PFSK-1 (cell line): ENCODE data around the gene TFEC.

Experiments
- POLR2AphosphoS5 ChIP-seq: IDR thresholded peaks from 2 replicates; pipeline ENCODE4 v1.6.1; 2012; ENCODE audit warnings: low read depth, mild to moderate bottlenecking, control low read depth, low read length, moderate library complexity
- SIN3A ChIP-seq: IDR thresholded peaks from 2 replicates; pipeline ENCODE4 v1.6.1; 2012; ENCODE audit warnings: mild to moderate bottlenecking, low read length, moderate library complexity, borderline replicate concordance; ENCODE audit not compliant: insufficient read depth
- TAF1 ChIP-seq: IDR thresholded peaks from 2 replicates; pipeline ENCODE4 v1.6.1; 2012; ENCODE audit warnings: low read length, control low read depth, borderline replicate concordance; ENCODE audit not compliant: insufficient read depth
- TF ChIP-seq, protein P1 (sequence below), 2 experiments: IDR thresholded peaks; 2 replicates each; pipeline versions ENCODE4 v1.6.1 to v1.8.0; 2011 to 2012; ENCODE audit warnings: low read depth in 2 of 2, low read length in 2 of 2, control low read depth in 1 of 2, inconsistent platforms in 1 of 2, mild to moderate bottlenecking in 1 of 2, moderate library complexity in 1 of 2; ENCODE audit not compliant: insufficient read depth in 1 of 2

GRCh38 chr7:116032886-116033285 lies 2.3 kb upstream of the TFEC start:
- TF ChIP-seq POLR2AphosphoS5 (no peak), SIN3A (no peak), TAF1 (no peak)
- TF ChIP-seq, protein P1, sequence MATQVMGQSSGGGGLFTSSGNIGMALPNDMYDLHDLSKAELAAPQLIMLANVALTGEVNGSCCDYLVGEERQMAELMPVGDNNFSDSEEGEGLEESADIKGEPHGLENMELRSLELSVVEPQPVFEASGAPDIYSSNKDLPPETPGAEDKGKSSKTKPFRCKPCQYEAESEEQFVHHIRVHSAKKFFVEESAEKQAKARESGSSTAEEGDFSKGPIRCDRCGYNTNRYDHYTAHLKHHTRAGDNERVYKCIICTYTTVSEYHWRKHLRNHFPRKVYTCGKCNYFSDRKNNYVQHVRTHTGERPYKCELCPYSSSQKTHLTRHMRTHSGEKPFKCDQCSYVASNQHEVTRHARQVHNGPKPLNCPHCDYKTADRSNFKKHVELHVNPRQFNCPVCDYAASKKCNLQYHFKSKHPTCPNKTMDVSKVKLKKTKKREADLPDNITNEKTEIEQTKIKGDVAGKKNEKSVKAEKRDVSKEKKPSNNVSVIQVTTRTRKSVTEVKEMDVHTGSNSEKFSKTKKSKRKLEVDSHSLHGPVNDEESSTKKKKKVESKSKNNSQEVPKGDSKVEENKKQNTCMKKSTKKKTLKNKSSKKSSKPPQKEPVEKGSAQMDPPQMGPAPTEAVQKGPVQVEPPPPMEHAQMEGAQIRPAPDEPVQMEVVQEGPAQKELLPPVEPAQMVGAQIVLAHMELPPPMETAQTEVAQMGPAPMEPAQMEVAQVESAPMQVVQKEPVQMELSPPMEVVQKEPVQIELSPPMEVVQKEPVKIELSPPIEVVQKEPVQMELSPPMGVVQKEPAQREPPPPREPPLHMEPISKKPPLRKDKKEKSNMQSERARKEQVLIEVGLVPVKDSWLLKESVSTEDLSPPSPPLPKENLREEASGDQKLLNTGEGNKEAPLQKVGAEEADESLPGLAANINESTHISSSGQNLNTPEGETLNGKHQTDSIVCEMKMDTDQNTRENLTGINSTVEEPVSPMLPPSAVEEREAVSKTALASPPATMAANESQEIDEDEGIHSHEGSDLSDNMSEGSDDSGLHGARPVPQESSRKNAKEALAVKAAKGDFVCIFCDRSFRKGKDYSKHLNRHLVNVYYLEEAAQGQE (IDR thresholded peaks at IDR 0.05; ENCODE audit: insufficient read depth in 1 of 2, low read depth in 2 of 2, low read length in 2 of 2): no peak
